Panc1 (cell line): Measurements from ENCODE around the gene BLOC1S3. TPM values are rescaled to one million over a fixed set of nuclear protein-coding genes. Genes with fewer than 3 reads are reported as not detected.

Experiments used
- ATAC-seq: fragments of 200-7000 bp; cut with Tn5 transposase; 2 replicates; pipeline ENCODE4 v1.9.1; 2020; ENCODE audit warnings: mild to moderate bottlenecking, moderate library complexity
- BruUV-seq: library from RNA; stranded (reverse); fragments of 400-500 nt; replicated peaks from 2 replicates; lab custom pipeline; 2021; lab: Mats Ljungman, UMichigan
- CTCF ChIA-PET: fragments of 300-600 bp; sonication (Branson Sonifier 250); formaldehyde crosslinking; loops from one replicate; lab custom pipeline; 2022; ENCODE audit warnings: antibody characterized with exemption; lab: Charles Lee
- POLR2A ChIA-PET: fragments of 300-600 bp; sonication (Branson Sonifier 250); formaldehyde crosslinking; loops from one replicate; lab custom pipeline; 2022; ENCODE audit warnings: antibody characterized with exemption; lab: Charles Lee
- DNase-seq: peaks from one replicate; pipeline ENCODE4 v3.0.0-alpha.2; 2010; ENCODE audit warnings: low read depth, low spot score
- H3K27ac ChIP-seq: 2 replicates; pipeline ENCODE4 v1.5.1; 2011; ENCODE audit warnings: mild to moderate bottlenecking, low read length, inconsistent platforms
- H3K27me3 ChIP-seq: fragments of 200-500 bp; sonication (Bioruptor generic); 2 replicates; pipeline ENCODE4 v1.6.0; 2014; ENCODE audit warnings: low read length, inconsistent platforms; ENCODE audit not compliant: control insufficient read depth, insufficient read depth
- H3K36me3 ChIP-seq: fragments of 200-500 bp; sonication (Bioruptor generic); 2 replicates; pipeline ENCODE4 v1.5.1; 2014; ENCODE audit warnings: inconsistent platforms, mild to moderate bottlenecking, low read length, moderate library complexity; ENCODE audit not compliant: control insufficient read depth, insufficient read depth
- H3K4me1 ChIP-seq: 2 replicates; pipeline ENCODE4 v1.5.1; 2011; ENCODE audit warnings: inconsistent platforms, mild to moderate bottlenecking, low read length, moderate library complexity; ENCODE audit not compliant: control insufficient read depth, insufficient read depth
- H3K4me3 ChIP-seq, 2 experiments: 2 replicates each; pipeline ENCODE4 v1.5.1; 2011 to 2012; ENCODE audit warnings: low read depth in 2 of 2, low read length in 2 of 2, mild to moderate bottlenecking in 2 of 2, inconsistent platforms in 1 of 2, moderate library complexity in 1 of 2
- H3K9me3 ChIP-seq: fragments of 200-500 bp; sonication (Bioruptor generic); 2 replicates; pipeline ENCODE4 v1.5.1; 2014; ENCODE audit warnings: low read depth, mild to moderate bottlenecking, inconsistent platforms, low read length, moderate library complexity; ENCODE audit not compliant: control insufficient read depth, insufficient read depth
- POLR2AphosphoS5 ChIP-seq: IDR thresholded peaks from 2 replicates; pipeline ENCODE4 v1.6.1; 2012; ENCODE audit warnings: mild to moderate bottlenecking, low read depth, low read length, moderate library complexity
- SIN3A ChIP-seq: IDR thresholded peaks from 2 replicates; pipeline ENCODE4 v1.6.1; 2012; ENCODE audit warnings: low read depth, mild to moderate bottlenecking, low read length, moderate library complexity, borderline replicate concordance; ENCODE audit not compliant: insufficient read depth
- TCF7L2 ChIP-seq: IDR thresholded peaks from 2 replicates; pipeline ENCODE4 v1.6.1; 2011; ENCODE audit warnings: mild to moderate bottlenecking, low read depth, low read length, inconsistent platforms
- in situ Hi-C: cut with HindIII; loops from 2 replicates; pipeline ENCODE4 v1.10.0; 2016; ENCODE audit warnings: low sequenced_read_pairs, low pct_unique_long_range_greater_than_20kb
- intact Hi-C: fragments of 100-400 bp; cut with micrococcal nuclease; formaldehyde crosslinking; loops from one replicate; pipeline ENCODE4 v1.10.0; 2022; ENCODE audit not compliant: unreplicated experiment
- total RNA-seq: library from RNA; stranded (reverse); gene quantifications from one replicate; pipeline ENCODE4 v1.2.1, GENCODE V29; 2021; ENCODE audit not compliant: unreplicated experiment
- TF ChIP-seq, protein P1 (sequence below): fragments of 450-650 bp; IDR thresholded peaks from 2 replicates; pipeline ENCODE4 v1.5.1; 2017; ENCODE audit warnings: mild to moderate bottlenecking
- TF ChIP-seq, protein P2 (sequence below), 2 experiments: IDR thresholded peaks; 2 replicates each; pipeline ENCODE4 v1.6.1; 2011 to 2012; ENCODE audit warnings: low read depth in 2 of 2, control low read depth in 1 of 2, low read length in 1 of 2, mild to moderate bottlenecking in 1 of 2, moderate library complexity in 1 of 2; ENCODE audit not compliant: insufficient read depth in 1 of 2

Gene BLOC1S3
- total RNA-seq, 1 experiment from 2014 or later: 21.8 TPM

DNA sequence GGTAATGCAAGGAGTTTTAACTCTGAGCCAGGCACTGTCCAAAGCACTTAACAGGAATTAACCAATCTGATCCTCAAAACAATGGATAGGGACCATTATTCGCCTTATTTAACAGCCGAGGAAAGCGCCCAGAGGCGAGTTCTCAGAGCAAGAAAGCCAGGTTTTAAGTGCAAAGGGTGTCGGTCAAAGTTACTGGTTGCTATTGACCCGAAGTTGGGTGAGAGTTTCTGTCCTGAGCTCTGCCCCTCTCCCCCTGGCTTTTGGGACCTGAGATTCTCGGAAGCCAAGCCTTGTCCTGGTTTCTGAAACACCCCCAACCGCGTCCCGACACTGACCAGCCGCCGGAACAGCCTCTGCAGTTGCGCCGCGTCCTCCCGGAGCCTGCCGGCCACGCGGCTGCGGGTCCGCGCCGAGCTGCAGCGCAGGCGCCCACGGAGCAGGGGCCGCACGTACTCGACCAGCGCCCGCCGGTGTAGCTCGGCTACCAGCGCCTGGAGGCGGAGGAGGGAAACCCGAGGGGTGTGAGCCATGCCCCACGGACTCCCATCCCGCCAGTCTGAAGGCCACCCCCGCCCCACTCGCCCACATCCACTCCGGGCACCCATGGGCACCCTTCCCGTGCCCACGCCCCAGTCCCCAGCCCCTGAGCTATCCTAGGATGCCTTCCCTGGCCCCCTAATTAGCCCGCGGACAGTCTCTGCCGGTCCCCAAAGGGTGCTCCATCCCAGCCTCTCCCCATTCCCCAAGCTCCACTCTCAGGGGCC, 38.8 kb downstream of the BLOC1S3 start:
- Histone ChIP-seq H3K36me3 (no peaks in the 10 kb centered on the region), H3K9me3 (no peaks in the 10 kb centered on the region), H3K27ac (no peak overlapping the region), H3K27me3 (no peaks in the 10 kb centered on the region), H3K4me1 (no peaks in the 10 kb centered on the region), H3K4me3 (no peak overlapping the region)
- intact Hi-C loops: no loop called here
- BruUV-seq: no TSS peak
- TF ChIP-seq SIN3A (no peak), POLR2AphosphoS5 (no peak), TCF7L2 (no peak)
- TF ChIP-seq, protein P1, sequence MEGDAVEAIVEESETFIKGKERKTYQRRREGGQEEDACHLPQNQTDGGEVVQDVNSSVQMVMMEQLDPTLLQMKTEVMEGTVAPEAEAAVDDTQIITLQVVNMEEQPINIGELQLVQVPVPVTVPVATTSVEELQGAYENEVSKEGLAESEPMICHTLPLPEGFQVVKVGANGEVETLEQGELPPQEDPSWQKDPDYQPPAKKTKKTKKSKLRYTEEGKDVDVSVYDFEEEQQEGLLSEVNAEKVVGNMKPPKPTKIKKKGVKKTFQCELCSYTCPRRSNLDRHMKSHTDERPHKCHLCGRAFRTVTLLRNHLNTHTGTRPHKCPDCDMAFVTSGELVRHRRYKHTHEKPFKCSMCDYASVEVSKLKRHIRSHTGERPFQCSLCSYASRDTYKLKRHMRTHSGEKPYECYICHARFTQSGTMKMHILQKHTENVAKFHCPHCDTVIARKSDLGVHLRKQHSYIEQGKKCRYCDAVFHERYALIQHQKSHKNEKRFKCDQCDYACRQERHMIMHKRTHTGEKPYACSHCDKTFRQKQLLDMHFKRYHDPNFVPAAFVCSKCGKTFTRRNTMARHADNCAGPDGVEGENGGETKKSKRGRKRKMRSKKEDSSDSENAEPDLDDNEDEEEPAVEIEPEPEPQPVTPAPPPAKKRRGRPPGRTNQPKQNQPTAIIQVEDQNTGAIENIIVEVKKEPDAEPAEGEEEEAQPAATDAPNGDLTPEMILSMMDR: no peak
- TF ChIP-seq, protein P2, sequence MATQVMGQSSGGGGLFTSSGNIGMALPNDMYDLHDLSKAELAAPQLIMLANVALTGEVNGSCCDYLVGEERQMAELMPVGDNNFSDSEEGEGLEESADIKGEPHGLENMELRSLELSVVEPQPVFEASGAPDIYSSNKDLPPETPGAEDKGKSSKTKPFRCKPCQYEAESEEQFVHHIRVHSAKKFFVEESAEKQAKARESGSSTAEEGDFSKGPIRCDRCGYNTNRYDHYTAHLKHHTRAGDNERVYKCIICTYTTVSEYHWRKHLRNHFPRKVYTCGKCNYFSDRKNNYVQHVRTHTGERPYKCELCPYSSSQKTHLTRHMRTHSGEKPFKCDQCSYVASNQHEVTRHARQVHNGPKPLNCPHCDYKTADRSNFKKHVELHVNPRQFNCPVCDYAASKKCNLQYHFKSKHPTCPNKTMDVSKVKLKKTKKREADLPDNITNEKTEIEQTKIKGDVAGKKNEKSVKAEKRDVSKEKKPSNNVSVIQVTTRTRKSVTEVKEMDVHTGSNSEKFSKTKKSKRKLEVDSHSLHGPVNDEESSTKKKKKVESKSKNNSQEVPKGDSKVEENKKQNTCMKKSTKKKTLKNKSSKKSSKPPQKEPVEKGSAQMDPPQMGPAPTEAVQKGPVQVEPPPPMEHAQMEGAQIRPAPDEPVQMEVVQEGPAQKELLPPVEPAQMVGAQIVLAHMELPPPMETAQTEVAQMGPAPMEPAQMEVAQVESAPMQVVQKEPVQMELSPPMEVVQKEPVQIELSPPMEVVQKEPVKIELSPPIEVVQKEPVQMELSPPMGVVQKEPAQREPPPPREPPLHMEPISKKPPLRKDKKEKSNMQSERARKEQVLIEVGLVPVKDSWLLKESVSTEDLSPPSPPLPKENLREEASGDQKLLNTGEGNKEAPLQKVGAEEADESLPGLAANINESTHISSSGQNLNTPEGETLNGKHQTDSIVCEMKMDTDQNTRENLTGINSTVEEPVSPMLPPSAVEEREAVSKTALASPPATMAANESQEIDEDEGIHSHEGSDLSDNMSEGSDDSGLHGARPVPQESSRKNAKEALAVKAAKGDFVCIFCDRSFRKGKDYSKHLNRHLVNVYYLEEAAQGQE (IDR thresholded peaks at IDR 0.05; ENCODE audit: insufficient read depth in 1 of 2, low read depth in 2 of 2, low read length in 1 of 2): no peak
- ATAC-seq: no peak
- in situ Hi-C loops: no loop called here
- POLR2A ChIA-PET: interaction anchor here (0.6 kb wide), 1 partner anchor 186 kb away, joined by 3 read pairs; no protein-coding TSS in a partner anchor
- no peak for DNase-seq
- CTCF ChIA-PET: interaction anchor here (0.6 kb wide), 1 partner anchor 13 kb away, joined by 6 read pairs; no protein-coding TSS in a partner anchor

DNA sequence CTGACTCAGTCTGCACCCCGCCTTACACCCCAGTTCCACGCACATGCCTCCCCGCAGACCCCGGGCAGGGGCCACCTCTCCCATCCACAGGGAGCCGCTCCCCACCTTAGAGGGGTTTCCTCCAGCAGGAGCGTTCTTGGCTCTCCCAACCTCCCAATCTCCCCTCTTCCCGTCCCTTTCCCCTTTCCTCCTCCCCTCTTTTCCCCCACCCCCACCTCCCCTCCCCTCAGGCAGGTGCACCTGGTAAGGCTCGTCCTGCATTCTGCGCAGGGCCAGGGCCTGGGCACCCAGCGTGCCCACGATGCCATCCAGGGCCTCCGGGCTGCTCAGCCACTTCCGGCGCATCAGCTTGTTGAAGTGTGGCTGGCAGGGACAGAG, 39.4 kb downstream of the BLOC1S3 start:
- CTCF ChIA-PET: no interaction called here
- H3K4me1 ChIP-seq: no peaks in the 10 kb centered on the region
- no peak for TF ChIP-seq SIN3A
- no peak for TF ChIP-seq TCF7L2
- TF ChIP-seq, protein P2 (IDR thresholded peaks at IDR 0.05; ENCODE audit: insufficient read depth in 1 of 2, low read depth in 2 of 2, low read length in 1 of 2): no peak
- TF ChIP-seq, protein P1: no peak
- TF ChIP-seq POLR2AphosphoS5: no peak
- DNase-seq: no peak
- intact Hi-C loops (no loop called here), in situ Hi-C loops (no loop called here)
- ATAC-seq: no peak
- no peaks in the 10 kb centered on the region for H3K9me3 ChIP-seq
- POLR2A ChIA-PET: interaction anchor here (0.6 kb wide), 1 partner anchor 187 kb away, joined by 3 read pairs; no protein-coding TSS in a partner anchor
- BruUV-seq: no TSS peak
- H3K27me3 ChIP-seq: no peaks in the 10 kb centered on the region
- no peaks in the 10 kb centered on the region for H3K36me3 ChIP-seq
- no peak overlapping the region for H3K4me3 ChIP-seq
- H3K27ac ChIP-seq: no peak overlapping the region
